Muscle of leg (tissue), 11 donors: Measurements from ENCODE around the gene DHH. TPM values are rescaled to one million over a fixed set of nuclear protein-coding genes. Genes with fewer than 3 reads are reported as not detected.

Experiments used
- DNase-seq: peaks from one replicate; pipeline ENCODE4 v3.0.0; 2013
- H3K27ac ChIP-seq: one replicate; pipeline ENCODE4 v1.5.1; 2013; ENCODE audit warnings: mild to moderate bottlenecking, low read length, control low read depth
- H3K27me3 ChIP-seq: one replicate; pipeline ENCODE4 v1.6.1; 2013; ENCODE audit warnings: low read length; ENCODE audit not compliant: control insufficient read depth, insufficient read depth
- H3K36me3 ChIP-seq: one replicate; pipeline ENCODE4 v1.6.1; 2013; ENCODE audit warnings: low read length; ENCODE audit not compliant: control insufficient read depth, insufficient read depth
- H3K4me1 ChIP-seq: one replicate; pipeline ENCODE4 v1.6.1; 2013; ENCODE audit warnings: low read length; ENCODE audit not compliant: control insufficient read depth, insufficient read depth
- H3K4me3 ChIP-seq: one replicate; pipeline ENCODE4 v1.5.1; 2013; ENCODE audit warnings: low read length, control low read depth
- H3K9me3 ChIP-seq: replicated peaks from 2 replicates; pipeline ENCODE4 v1.6.1; 2013; ENCODE audit warnings: low read depth, low read length; ENCODE audit not compliant: control insufficient read depth
- WGBS: methylation state at CpG from one replicate; pipeline ENCODE4 v1.1.5; 2013; ENCODE audit warnings: missing lambda C conversion rate; ENCODE audit not compliant: insufficient coverage; 5-methylcytosine and 5-hydroxymethylcytosine counted together
- polyA plus RNA-seq, 8 donors: library from polyadenylated mRNA; unstranded; fragments of 120-200 nt; gene quantifications; one replicate each; pipeline versions ENCODE4 v1.2.1 to v1.2.3, GENCODE V29; 2013; ENCODE audit warnings: inconsistent platforms in 1 of 8, low replicate concordance in 1 of 8; ENCODE audit not compliant: insufficient read length in 8 of 8, insufficient read depth in 1 of 8
- total RNA-seq: library from RNA; stranded (reverse); fragments of 120-200 nt; gene quantifications from one replicate; pipeline ENCODE4 v1.2.4, GENCODE V29; 2013

Gene DHH
- total and polyA plus RNA-seq, 9 donors, result 0.42 to 3.4 (median 1.1) TPM

DNA sequence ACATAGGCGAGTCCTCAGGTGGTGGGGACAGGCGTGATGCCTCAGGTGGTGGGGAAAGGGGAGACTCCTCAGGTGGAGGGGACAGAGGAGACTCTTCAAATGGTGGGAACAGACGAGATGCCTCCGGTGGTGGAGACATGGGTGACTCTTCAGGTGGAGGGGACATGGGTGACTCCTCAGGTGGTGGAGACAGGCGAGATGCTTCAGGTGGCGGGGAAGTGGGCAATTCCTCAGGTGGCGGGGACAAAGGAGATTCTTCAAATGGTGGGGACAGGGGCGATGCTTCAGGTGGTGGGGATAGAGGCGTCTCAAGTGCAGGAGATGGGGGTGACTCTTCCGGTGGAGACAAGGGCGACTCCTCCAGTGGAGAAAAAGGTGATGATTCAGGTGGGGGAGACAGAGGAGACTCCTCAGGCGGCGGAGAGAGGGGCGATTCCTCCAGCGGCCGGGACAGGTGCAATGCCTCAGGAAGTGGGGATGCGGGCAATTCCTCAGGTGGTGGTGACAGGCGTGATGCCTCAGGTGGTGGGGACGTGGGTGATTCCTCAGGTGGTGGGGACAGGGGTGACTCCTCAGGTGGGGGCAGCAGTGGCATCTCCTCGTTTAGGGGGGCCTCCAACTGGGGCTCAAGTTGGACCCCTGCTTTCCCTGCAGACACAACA is 42.7 kb downstream of the DHH start:
- H3K4me3 ChIP-seq, result no peak overlapping the region
- no peaks in the 10 kb centered on the region for H3K27me3 ChIP-seq
- WGBS, result 94% methylated on average over 17 of the region's 20 CpGs
- no peaks in the 10 kb centered on the region for H3K9me3 ChIP-seq
- H3K4me1 ChIP-seq, result peaks cover 14% of the 10 kb centered on the region
- no peak overlapping the region for H3K27ac ChIP-seq
- H3K36me3 ChIP-seq, result peaks cover 92% of the 10 kb centered on the region
- DNase-seq, result no peak

DNA sequence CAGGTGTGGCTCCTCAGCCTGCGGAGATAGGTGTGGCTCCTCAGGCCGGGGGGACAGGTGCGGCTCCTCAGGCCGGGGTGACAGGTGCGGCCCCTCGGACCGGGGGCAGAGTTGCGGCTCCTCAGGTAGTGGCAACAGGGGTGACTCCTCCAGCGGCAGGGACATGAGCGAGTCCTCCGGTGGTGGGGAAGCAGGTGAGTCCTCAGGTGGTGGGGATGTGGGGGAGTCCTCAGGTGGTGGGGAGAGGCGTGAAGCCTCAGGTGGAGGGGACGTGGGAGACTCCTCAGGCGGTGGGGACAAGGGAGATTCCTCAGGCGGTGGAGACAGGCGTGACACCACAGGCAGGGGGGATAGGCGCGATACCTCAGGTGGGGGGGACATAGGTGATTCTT is 43.2 kb downstream of the DHH start:
- Histone ChIP-seq H3K27ac (no peak overlapping the region), H3K4me1 (peaks cover 9% of the 10 kb centered on the region), H3K27me3 (no peaks in the 10 kb centered on the region), H3K9me3 (no peaks in the 10 kb centered on the region), H3K36me3 (peaks cover 97% of the 10 kb centered on the region), H3K4me3 (no peak overlapping the region)
- no peak for DNase-seq
- 94% methylated on average over 18 of the region's 18 CpGs for WGBS

DNA sequence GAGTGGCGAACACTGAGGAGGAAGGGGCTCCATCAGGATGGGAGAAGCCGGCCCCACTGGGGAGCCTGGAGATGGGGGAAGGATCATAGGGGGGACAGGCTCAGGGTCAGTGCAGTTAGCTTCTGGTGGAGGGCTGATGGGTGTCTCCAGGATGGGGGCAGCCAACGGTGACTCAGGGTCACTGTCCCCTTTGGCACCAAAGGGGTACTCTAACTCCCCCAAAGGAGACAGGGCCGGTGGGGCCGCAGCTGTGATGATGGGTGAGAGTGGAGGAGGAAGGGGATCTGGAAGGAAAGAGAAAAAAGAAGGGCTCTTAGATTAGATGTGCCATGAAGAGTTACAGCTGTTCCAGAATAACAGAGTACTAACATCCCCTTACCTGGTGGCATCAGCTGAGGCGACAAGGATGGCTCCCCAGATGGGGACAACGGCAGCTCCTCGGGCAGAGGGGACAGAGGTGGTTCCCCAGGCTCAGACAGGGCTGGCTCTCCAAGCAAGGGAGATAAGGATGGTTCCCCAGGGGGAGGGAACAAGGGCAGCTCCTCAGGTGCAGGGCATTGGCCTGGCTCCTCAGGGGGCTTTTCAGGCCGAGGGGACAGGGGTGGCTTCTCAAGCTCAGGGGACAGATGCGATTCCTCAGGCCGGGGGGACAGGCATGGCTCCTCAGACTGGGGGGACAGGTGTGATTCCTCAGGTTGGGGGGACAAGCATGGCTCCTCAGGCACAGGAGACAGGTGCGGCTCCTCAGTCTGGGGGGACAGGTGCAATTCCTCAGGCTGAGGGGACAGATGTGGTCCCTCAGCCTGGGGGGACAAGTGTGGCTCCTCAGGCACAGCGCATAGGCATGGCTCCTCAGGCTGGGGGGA is 43.9 kb downstream of the DHH start:
- Histone ChIP-seq H3K4me3 (no peak overlapping the region), H3K27me3 (no peaks in the 10 kb centered on the region), H3K36me3 (peaks cover 100% of the 10 kb centered on the region), H3K9me3 (no peaks in the 10 kb centered on the region), H3K4me1 (peaks cover 4% of the 10 kb centered on the region), H3K27ac (no peak overlapping the region)
- 98% methylated on average over 13 of the region's 13 CpGs for WGBS
- no peak for DNase-seq

DNA sequence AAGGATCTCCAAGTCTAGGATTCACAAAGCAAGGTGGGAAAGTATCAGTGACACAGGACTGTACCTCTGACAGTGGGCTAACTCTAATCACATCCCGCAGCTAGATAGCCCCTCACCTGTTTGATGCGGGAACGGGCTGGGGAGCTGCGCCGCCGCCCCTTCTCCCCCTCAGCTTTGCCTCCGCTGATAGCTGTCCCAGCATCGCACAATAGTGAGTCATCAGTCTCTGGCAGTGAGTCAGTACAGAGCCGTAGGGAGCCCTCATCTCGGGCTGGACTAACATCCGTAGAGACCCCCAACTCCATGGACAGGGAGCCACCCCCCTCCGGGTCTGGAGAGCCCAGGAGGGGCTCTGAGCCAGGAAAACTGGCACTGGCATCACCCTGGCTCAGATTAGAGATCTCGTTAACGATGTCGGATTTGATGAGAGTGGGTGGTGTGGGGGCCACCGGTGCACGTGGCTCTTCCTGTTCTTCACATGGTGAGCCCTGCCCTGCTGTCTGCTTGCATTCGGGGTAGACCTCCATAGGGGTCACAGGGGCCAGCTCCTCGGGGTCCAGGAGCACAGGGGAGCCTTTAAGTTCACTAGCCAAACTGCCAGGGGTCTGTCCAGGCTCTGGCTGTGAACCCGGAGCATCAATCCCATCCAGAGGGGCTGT is 44.9 kb downstream of the DHH start:
- Histone ChIP-seq H3K36me3 (peaks cover 100% of the 10 kb centered on the region), H3K4me3 (no peak overlapping the region), H3K27ac (no peak overlapping the region), H3K27me3 (no peaks in the 10 kb centered on the region), H3K9me3 (no peaks in the 10 kb centered on the region), H3K4me1 (no peaks in the 10 kb centered on the region)
- 80% methylated on average over 14 of the region's 20 CpGs for WGBS
- DNase-seq, result no peak

DNA sequence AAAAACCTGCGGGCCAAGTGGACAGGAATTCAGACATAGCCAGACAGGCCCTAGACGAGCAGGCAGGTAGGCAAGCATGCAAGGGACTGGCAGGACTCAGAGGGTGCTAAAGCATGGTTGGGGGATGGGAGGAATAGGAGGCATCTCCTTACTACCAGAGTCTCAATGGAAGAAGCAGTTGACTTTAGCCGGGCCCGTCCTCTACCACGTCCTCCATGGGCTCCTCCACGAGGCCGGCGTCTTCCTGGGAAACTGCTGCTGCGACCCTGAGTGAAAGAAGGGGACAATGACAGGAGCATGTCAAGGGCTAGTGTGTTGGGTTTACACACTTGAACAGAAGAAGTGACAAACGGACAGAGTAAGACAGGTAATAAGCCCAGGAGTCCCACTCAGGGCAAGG is 45.6 kb downstream of the DHH start:
- peaks cover 100% of the 10 kb centered on the region for H3K36me3 ChIP-seq
- H3K4me1 ChIP-seq, result no peaks in the 10 kb centered on the region
- no peaks in the 10 kb centered on the region for H3K9me3 ChIP-seq
- DNase-seq, result no peak
- no peaks in the 10 kb centered on the region for H3K27me3 ChIP-seq
- no peak overlapping the region for H3K4me3 ChIP-seq
- H3K27ac ChIP-seq, result no peak overlapping the region
- 95% methylated on average over 9 of the region's 10 CpGs for WGBS

DNA sequence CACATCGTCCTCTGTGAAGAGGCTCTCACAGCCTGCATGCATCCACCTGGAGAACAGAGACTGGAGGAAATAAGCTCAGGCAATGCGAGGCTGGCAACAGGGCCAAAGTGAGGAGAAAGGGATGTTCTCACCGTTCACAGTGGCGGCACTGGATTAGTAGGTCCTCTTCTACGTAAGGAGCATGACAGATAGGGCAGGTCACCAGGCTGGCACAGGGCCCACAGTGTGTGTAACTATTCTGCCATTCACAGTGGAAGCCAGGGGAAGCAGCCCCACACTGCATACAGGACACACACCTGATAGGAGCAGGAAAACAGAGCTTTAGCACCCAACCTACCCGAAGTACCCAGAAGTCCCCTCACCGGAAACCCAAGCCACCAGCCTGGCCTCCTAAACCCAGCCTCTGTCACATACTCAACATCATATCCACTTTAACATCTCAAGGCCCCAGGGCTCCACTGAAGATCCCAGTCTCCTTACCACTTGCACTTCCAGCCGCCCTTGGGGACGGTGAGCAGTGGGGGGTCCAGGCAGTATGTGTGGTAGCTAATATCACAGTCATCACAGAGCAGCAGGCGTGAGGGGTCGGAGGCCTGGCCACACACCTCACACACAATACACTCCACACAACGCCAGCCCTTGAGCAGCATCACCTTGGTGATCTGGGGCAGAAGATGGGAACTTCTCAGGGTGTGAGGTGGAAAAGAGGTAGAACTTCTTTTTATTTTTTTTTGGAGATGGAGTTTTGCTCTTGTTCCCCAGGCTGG is 48.3 kb downstream of the DHH start:
- Histone ChIP-seq H3K9me3 (no peaks in the 10 kb centered on the region), H3K4me1 (no peaks in the 10 kb centered on the region), H3K27me3 (no peaks in the 10 kb centered on the region), H3K36me3 (peaks cover 100% of the 10 kb centered on the region), H3K27ac (no peak overlapping the region), H3K4me3 (no peak overlapping the region)
- 97% methylated on average over 6 of the region's 12 CpGs for WGBS
- no peak for DNase-seq

DNA sequence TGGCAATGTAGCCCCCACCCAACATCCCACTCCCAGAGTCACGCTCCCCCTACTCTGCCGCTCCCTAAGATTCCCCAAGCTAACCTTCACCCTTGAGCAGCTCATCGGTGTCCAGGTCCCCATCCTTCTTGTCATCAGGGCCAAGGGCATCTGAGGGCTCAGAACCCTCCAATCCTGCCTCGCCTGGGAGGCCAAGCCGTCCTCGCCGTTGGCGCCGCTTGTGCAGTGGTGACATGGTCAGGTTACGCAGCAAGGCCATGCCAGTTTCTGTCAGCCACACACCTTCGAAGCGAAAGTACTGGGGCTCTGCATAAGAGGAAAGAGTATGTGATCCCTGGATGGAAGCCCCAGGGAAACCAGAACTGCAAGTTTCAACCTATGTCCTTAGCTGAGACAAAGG is 49.9 kb downstream of the DHH start:
- H3K27me3 ChIP-seq, result no peaks in the 10 kb centered on the region
- H3K9me3 ChIP-seq, result no peaks in the 10 kb centered on the region
- no peak overlapping the region for H3K4me3 ChIP-seq
- peaks cover 99% of the 10 kb centered on the region for H3K36me3 ChIP-seq
- H3K4me1 ChIP-seq, result no peaks in the 10 kb centered on the region
- no peak for DNase-seq
- WGBS, result 97% methylated on average over 12 of the region's 12 CpGs
- H3K27ac ChIP-seq, result no peak overlapping the region

DNA sequence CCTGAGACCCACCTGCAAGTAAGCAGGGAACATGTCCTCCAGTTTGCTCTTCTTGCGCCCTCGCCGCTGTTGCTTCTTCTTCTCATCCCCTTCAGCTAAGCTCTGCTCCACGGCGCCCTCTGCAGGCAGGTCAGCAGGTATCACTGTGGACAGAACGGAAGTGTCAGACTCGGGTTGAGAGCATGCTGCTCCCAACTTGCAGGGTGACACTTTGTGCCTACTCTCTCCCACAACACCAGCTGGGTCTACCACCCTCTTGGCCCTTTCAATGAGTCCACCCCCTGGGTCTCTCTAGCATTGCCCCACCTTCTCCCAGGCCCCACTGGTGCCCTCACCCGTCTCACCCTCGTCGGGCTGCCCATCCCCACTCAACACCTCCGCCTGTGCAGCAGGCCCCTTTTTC is 50.7 kb downstream of the DHH start:
- no peak overlapping the region for H3K4me3 ChIP-seq
- 47% methylated on average over 10 of the region's 11 CpGs for WGBS
- no peak overlapping the region for H3K27ac ChIP-seq
- no peaks in the 10 kb centered on the region for H3K4me1 ChIP-seq
- H3K36me3 ChIP-seq, result peaks cover 99% of the 10 kb centered on the region
- no peaks in the 10 kb centered on the region for H3K9me3 ChIP-seq
- H3K27me3 ChIP-seq, result no peaks in the 10 kb centered on the region
- DNase-seq, result no peak

DNA sequence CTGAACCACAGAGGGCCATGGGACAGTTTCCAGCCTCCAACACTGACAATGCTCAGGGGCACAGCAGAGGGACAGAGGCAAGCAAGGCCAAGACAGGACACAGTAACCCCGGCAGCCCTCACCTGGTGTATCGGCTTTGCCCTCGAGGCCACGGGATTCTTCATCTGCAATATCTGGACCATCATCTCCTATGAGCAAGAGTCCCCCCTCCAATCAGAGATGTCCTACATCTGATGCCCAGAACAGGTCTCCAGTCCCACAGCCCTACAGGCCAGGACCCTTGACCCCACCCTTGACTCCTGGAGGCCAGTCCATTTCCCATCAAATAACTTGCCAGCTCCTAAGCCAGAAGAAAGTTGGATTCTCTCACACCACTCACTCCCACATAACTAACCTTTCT is 51.4 kb downstream of the DHH start:
- Histone ChIP-seq H3K4me3 (no peak overlapping the region), H3K36me3 (peaks cover 99% of the 10 kb centered on the region), H3K4me1 (no peaks in the 10 kb centered on the region), H3K27me3 (no peaks in the 10 kb centered on the region), H3K9me3 (no peaks in the 10 kb centered on the region), H3K27ac (no peak overlapping the region)
- no peak for DNase-seq
- no CpG with 5 or more reads among the region's 4 CpGs for WGBS
